NCI-H128 (cell line): ENCODE data around the gene WDR37.
"Not testable (repeated sequence)": the region's sequence is repeated elsewhere in the genome, so short reads cannot be mapped to it uniquely, and the experiment has no call there.

ENCODE experiments used
- DNase-seq: peaks from one replicate; lab custom pipeline; 2025; ENCODE audit not compliant: unreplicated experiment; lab: John Stamatoyannopoulos, UW

Gene WDR37

GRCh38 chr10:1101946-1102345 lies 45.8 kb downstream of the WDR37 start:
- no peak for DNase-seq

GRCh38 chr10:1102416-1102815 lies 46.2 kb downstream of the WDR37 start:
- no peak for DNase-seq

GRCh38 chr10:1102831-1103230 lies 46.6 kb downstream of the WDR37 start:
- DNase-seq: no peak

- no peak for DNase-seq
Observed at GRCh38 chr10:1103551-1103950, 47.4 kb downstream of the WDR37 start.

GRCh38 chr10:1104971-1105370 lies 48.8 kb downstream of the WDR37 start:
- DNase-seq: no peak

- DNase-seq: no peak
Observed at GRCh38 chr10:1107004-1107403, 50.8 kb downstream of the WDR37 start.

- no peak for DNase-seq
Observed at GRCh38 chr10:1107679-1108078, 51.5 kb downstream of the WDR37 start.

- DNase-seq: no peak
Observed at GRCh38 chr10:1109795-1110673, 53.8 kb downstream of the WDR37 start.

GRCh38 chr10:1110674-1111119 lies 54.5 kb downstream of the WDR37 start:
- no peak for DNase-seq

- DNase-seq: no peak
Observed at GRCh38 chr10:1114315-1114714, 58.1 kb downstream of the WDR37 start.

- no peak for DNase-seq
Observed at GRCh38 chr10:1114719-1115606, 58.8 kb downstream of the WDR37 start.

- no peak for DNase-seq
Observed at GRCh38 chr10:1115607-1115955, 59.4 kb downstream of the WDR37 start.

GRCh38 chr10:1116051-1116450 lies 59.9 kb downstream of the WDR37 start:
- DNase-seq: no peak

- DNase-seq: no peak
Observed at GRCh38 chr10:1116696-1117280, 60.6 kb downstream of the WDR37 start.

GRCh38 chr10:1117651-1118050 lies 61.5 kb downstream of the WDR37 start:
- no peak for DNase-seq

GRCh38 chr10:1118318-1118717 lies 62.1 kb downstream of the WDR37 start:
- not testable (repeated sequence) for DNase-seq

- no peak for DNase-seq
Observed at GRCh38 chr10:1119027-1119426, 62.8 kb downstream of the WDR37 start.

GRCh38 chr10:1119501-1119900 lies 63.3 kb downstream of the WDR37 start:
- DNase-seq: no peak

- no peak for DNase-seq
Observed at GRCh38 chr10:1120306-1120705, 64.1 kb downstream of the WDR37 start.

GRCh38 chr10:1120801-1121211 lies 64.6 kb downstream of the WDR37 start:
- DNase-seq: no peak

- no peak for DNase-seq
Observed at GRCh38 chr10:1121271-1121970, 65.2 kb downstream of the WDR37 start.
